Hepatocyte (in vitro differentiated cells): ENCODE data around the gene TMEM131. TPM values are rescaled to one million over a fixed set of nuclear protein-coding genes. Genes with fewer than 3 reads are reported as not detected.
"Not testable (repeated sequence)": the region's sequence is repeated elsewhere in the genome, so short reads cannot be mapped to it uniquely, and the experiment has no call there.

Source experiments
- DNase-seq: peaks from one replicate; pipeline ENCODE4 v3.0.0-alpha.2; 2016; ENCODE audit warnings: low spot score
- H2AFZ ChIP-seq: fragments of 200-600 bp; sonication (generic); 2 replicates; pipeline ENCODE4 v1.6.0; 2016; ENCODE audit warnings: antibody characterized with exemption, mild to moderate bottlenecking
- H3K27ac ChIP-seq: fragments of 200-600 bp; sonication (generic); 2 replicates; pipeline ENCODE4 v1.5.1; 2016; ENCODE audit warnings: mild to moderate bottlenecking
- H3K27me3 ChIP-seq: fragments of 200-600 bp; sonication (generic); 2 replicates; pipeline ENCODE4 v1.6.1; 2016
- H3K36me3 ChIP-seq: fragments of 200-600 bp; sonication (generic); replicated peaks from 2 replicates; pipeline ENCODE4 v1.5.1; 2016; ENCODE audit warnings: low read depth; ENCODE audit not compliant: insufficient read depth
- H3K4me1 ChIP-seq: fragments of 200-600 bp; sonication (generic); 2 replicates; pipeline ENCODE4 v1.5.1; 2016; ENCODE audit warnings: mild to moderate bottlenecking, moderate library complexity; ENCODE audit not compliant: insufficient read depth
- H3K4me2 ChIP-seq: fragments of 200-600 bp; sonication (generic); 2 replicates; pipeline ENCODE4 v1.6.0; 2016
- H3K4me3 ChIP-seq: fragments of 200-600 bp; sonication (generic); 2 replicates; pipeline ENCODE4 v1.5.1; 2016; ENCODE audit warnings: mild to moderate bottlenecking
- H3K79me2 ChIP-seq: fragments of 200-600 bp; sonication (generic); 2 replicates; pipeline ENCODE4 v1.6.0; 2017; ENCODE audit warnings: mild to moderate bottlenecking
- H3K9me2 ChIP-seq: fragments of 200-600 bp; sonication (generic); replicated peaks from 2 replicates; pipeline ENCODE4 v1.6.0; 2017; ENCODE audit warnings: mild to moderate bottlenecking; ENCODE audit not compliant: insufficient read depth
- H3K9me3 ChIP-seq: fragments of 200-600 bp; sonication (generic); 2 replicates; pipeline ENCODE4 v1.5.1; 2016; ENCODE audit warnings: low read depth, mild to moderate bottlenecking
- H4K20me1 ChIP-seq: fragments of 200-600 bp; sonication (generic); 2 replicates; pipeline ENCODE4 v1.6.0; 2016; ENCODE audit warnings: mild to moderate bottlenecking; ENCODE audit not compliant: insufficient read depth, poor library complexity, severe bottlenecking
- CTCF ChIP-seq: fragments of 200-600 bp; sonication (generic); IDR thresholded peaks from 2 replicates; pipeline ENCODE4 v1.5.1; 2016; ENCODE audit warnings: antibody characterized with exemption, mild to moderate bottlenecking; ENCODE audit not compliant: poor library complexity
- EZH2 ChIP-seq: fragments of 200-600 bp; sonication (generic); IDR thresholded peaks from 2 replicates; pipeline ENCODE4 v1.6.1; 2016; ENCODE audit warnings: antibody characterized with exemption, mild to moderate bottlenecking, borderline replicate concordance
- EZH2phosphoT487 ChIP-seq: fragments of 200-600 bp; sonication (generic); IDR thresholded peaks from one replicate; pipeline ENCODE4 v1.6.1; 2018; ENCODE audit warnings: antibody characterized with exemption, mild to moderate bottlenecking, low read depth, moderate library complexity; ENCODE audit not compliant: unreplicated experiment, severe bottlenecking
- WGBS: methylation state at CpG from one replicate; pipeline ENCODE4 v1.1.6; 2016; ENCODE audit warnings: low lambda C conversion rate; ENCODE audit errors: missing lambda C conversion rate; 5-methylcytosine and 5-hydroxymethylcytosine counted together
- polyA plus RNA-seq: library from polyadenylated mRNA; unstranded; fragments of >200 nt; fragmentation: Nextera tagmentation; extraction: Ambion mirVana; gene quantifications from 2 replicates; pipeline ENCODE4 v1.2.1, GENCODE V29; 2016
- total RNA-seq: library from RNA; depleted of rRNA; stranded (reverse); fragments of >200 nt; gene quantifications from 2 replicates; pipeline ENCODE4 v1.2.3, GENCODE V29; 2014

The TMEM131 gene, protein sequence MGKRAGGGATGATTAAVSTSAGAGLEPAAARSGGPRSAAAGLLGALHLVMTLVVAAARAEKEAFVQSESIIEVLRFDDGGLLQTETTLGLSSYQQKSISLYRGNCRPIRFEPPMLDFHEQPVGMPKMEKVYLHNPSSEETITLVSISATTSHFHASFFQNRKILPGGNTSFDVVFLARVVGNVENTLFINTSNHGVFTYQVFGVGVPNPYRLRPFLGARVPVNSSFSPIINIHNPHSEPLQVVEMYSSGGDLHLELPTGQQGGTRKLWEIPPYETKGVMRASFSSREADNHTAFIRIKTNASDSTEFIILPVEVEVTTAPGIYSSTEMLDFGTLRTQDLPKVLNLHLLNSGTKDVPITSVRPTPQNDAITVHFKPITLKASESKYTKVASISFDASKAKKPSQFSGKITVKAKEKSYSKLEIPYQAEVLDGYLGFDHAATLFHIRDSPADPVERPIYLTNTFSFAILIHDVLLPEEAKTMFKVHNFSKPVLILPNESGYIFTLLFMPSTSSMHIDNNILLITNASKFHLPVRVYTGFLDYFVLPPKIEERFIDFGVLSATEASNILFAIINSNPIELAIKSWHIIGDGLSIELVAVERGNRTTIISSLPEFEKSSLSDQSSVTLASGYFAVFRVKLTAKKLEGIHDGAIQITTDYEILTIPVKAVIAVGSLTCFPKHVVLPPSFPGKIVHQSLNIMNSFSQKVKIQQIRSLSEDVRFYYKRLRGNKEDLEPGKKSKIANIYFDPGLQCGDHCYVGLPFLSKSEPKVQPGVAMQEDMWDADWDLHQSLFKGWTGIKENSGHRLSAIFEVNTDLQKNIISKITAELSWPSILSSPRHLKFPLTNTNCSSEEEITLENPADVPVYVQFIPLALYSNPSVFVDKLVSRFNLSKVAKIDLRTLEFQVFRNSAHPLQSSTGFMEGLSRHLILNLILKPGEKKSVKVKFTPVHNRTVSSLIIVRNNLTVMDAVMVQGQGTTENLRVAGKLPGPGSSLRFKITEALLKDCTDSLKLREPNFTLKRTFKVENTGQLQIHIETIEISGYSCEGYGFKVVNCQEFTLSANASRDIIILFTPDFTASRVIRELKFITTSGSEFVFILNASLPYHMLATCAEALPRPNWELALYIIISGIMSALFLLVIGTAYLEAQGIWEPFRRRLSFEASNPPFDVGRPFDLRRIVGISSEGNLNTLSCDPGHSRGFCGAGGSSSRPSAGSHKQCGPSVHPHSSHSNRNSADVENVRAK (N-terminal part only)
- total RNA-seq (36.9 and 42.1 TPM in 2 replicates), polyA plus RNA-seq (17.5 and 21.1 TPM in 2 replicates)

DNA sequence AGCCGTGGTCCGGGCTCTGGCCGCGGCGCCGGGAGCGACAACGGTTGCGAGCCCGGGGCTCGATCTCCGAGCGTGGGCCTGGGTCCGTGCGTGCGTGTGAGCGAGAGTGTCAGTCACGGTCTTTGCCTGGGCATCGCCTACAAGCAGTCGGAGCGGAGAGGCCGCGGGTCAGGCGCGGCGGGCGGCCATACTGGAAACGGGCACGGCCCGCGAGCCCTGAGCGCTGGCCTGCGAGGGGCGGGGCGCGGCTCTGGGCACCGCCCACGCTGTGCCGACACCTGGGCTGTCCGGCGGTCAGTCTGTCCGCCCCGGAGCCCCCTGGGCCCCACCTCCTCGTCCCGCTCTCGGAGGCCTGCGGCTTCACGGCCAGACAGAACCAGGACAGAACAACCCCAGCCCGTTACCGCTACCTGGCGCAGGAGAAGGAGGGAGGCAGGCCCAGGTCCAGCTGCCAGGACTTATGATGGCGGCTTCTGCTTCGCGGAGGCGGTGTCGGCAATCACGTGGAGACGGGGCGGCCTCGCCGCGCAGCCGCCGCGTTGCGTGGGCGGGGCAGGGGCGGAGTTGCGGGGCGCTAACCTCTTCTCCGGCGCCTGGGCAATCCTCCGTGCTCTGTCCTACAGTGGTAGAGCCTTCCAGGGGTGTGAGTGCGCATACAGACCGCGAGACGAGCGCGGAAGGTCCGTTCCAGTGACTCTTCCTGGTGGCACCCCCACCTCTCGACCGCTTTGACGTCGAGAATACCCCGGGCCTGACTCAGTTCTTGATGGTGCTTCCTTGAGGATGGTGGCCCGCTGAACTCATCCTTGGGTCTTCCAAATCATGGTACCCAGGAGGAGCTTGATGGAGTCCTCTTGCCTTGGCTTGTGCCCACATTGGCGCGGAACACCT, at the start of gene TMEM131:
TSS of gene TMEM131 (minus strand) at position 215 of the 891 bp plus-strand sequence. CDS start 286 bp downstream, outside the sequence.
- Histone ChIP-seq H3K4me2 (peak within 1 kb of the TSS; percentile 78), H3K4me1 (peaks cover 22% of the 10 kb centered on the region), H3K4me3 (peak within 1 kb of the TSS; percentile 87), H3K9me3 (no peaks in the 10 kb centered on the region), H3K36me3 (no peaks in the 10 kb centered on the region), H4K20me1 (peaks cover 21% of the 10 kb centered on the region), H3K27ac (peak within 1 kb of the TSS; percentile 100), H3K27me3 (no peaks in the 10 kb centered on the region), H3K9me2 (no peaks in the 10 kb centered on the region), H2AFZ (peak within 1 kb of the TSS; percentile 98), H3K79me2 (peaks cover 40% of the 10 kb centered on the region)
- peak; percentile 97 for DNase-seq
- TF ChIP-seq EZH2phosphoT487: no peak
- WGBS: 3% methylated on average over 62 of the region's 88 CpGs

- H3K36me3 ChIP-seq, H3K9me2 ChIP-seq, H4K20me1 ChIP-seq, H2AFZ ChIP-seq, H3K4me1 ChIP-seq, H3K9me3 ChIP-seq, H3K79me2 ChIP-seq, H3K27me3 ChIP-seq, H3K4me2 ChIP-seq, H3K4me3 ChIP-seq, H3K27ac ChIP-seq, DNase-seq: not testable (repeated sequence)
- WGBS: 94% methylated on average over 2 of the region's 2 CpGs
Measured at GRCh38 chr2:98044730-98045129, 49.0 kb upstream of the TMEM131 start.

GRCh38 chr2:98043101-98043500, 47.4 kb upstream of the TMEM131 start:
- H3K4me2 ChIP-seq: no peak overlapping the region
- no peak overlapping the region for H3K4me3 ChIP-seq
- no peak overlapping the region for H3K27ac ChIP-seq
- TF ChIP-seq EZH2phosphoT487 (no peak), EZH2 (no peak), CTCF (no peak)
- no peaks in the 10 kb centered on the region for H3K4me1 ChIP-seq
- no peaks in the 10 kb centered on the region for H3K79me2 ChIP-seq
- WGBS: 62% methylated on average over 1 of the region's 1 CpG
- DNase-seq: no peak
- no peaks in the 10 kb centered on the region for H3K9me2 ChIP-seq
- H2AFZ ChIP-seq: no peak overlapping the region
- H4K20me1 ChIP-seq: no peaks in the 10 kb centered on the region
- H3K27me3 ChIP-seq: no peaks in the 10 kb centered on the region
- no peaks in the 10 kb centered on the region for H3K9me3 ChIP-seq
- no peaks in the 10 kb centered on the region for H3K36me3 ChIP-seq
